HCT116 (cell line): ENCODE data around the gene ATF7. TPM values are rescaled to one million over a fixed set of nuclear protein-coding genes. Genes with fewer than 3 reads are reported as not detected.

ENCODE experiments used
- ATAC-seq: fragments of 200-7000 bp; cut with Tn5 transposase; 2 replicates; pipeline ENCODE4 v1.9.1; 2020; ENCODE audit warnings: mild to moderate bottlenecking, moderate library complexity
- BruUV-seq: library from RNA; stranded (reverse); fragments of 400-500 nt; replicated peaks from 2 replicates; lab custom pipeline; 2021; lab: Mats Ljungman, UMichigan
- CTCF ChIA-PET: fragments of 300-600 bp; sonication (Branson Sonifier 250); formaldehyde crosslinking; loops from one replicate; lab custom pipeline; 2021; ENCODE audit warnings: antibody characterized with exemption; lab: Charles Lee
- POLR2A ChIA-PET: fragments of 300-600, 350-600 bp; sonication (Branson Sonifier 250); formaldehyde crosslinking; loops from one replicate; lab custom pipeline; 2021; ENCODE audit warnings: antibody characterized with exemption; lab: Charles Lee
- RAD21 ChIA-PET, 2 experiments: fragments of 300-600 bp; sonication (Branson Sonifier 250); formaldehyde crosslinking; loops; one replicate each; lab custom pipeline; 2023; ENCODE audit warnings: low total read pairs in 2 of 2; ENCODE audit not compliant: uncharacterized antibody in 2 of 2, unreplicated experiment in 2 of 2, low non-redundant PET in 1 of 2; lab: Charles Lee
- DNase-seq: peaks from one replicate; pipeline ENCODE4 v3.0.0-alpha.2; 2010; ENCODE audit warnings: low read depth, low spot score
- H2AFZ ChIP-seq: fragments of 200-600 bp; shearing (Covaris generic), sonication (generic); 2 replicates; pipeline ENCODE4 v1.6.1; 2017; ENCODE audit warnings: low read depth, mixed run types, mixed read lengths, antibody characterized with exemption, low read length; ENCODE audit not compliant: poor library complexity, severe bottlenecking
- H3K27ac ChIP-seq: 2 replicates; pipeline ENCODE4 v1.5.1; 2012; ENCODE audit warnings: low read depth, low read length
- H3K27me3 ChIP-seq: fragments of 200-600 bp; sonication (generic); 2 replicates; pipeline ENCODE4 v1.6.1; 2016; ENCODE audit warnings: mixed run types, low read length, mixed read lengths; ENCODE audit not compliant: insufficient read depth
- H3K36me3 ChIP-seq, 2 experiments: fragments of 200-500 bp in 1 of 2; fragments of 200-600 bp in 1 of 2; sonication (Bioruptor generic) in 1 of 2; sonication (generic) in 1 of 2; 2 replicates each; pipeline versions ENCODE4 v1.5.1 to v1.6.1; 2014 to 2016; ENCODE audit warnings: low read length in 2 of 2, inconsistent platforms in 1 of 2, mixed read lengths in 1 of 2, mixed run types in 1 of 2; ENCODE audit not compliant: insufficient read depth in 2 of 2, control insufficient read depth in 1 of 2
- H3K4me1 ChIP-seq, 2 experiments: fragments of 200-600 bp in 1 of 2; sonication (generic) in 1 of 2; 2 replicates each; pipeline versions ENCODE4 v1.5.1 to v1.6.1; 2012 to 2017; ENCODE audit warnings: low read length in 2 of 2, inconsistent platforms in 1 of 2, mild to moderate bottlenecking in 1 of 2, mixed read lengths in 1 of 2, mixed run types in 1 of 2, moderate library complexity in 1 of 2; ENCODE audit not compliant: insufficient read depth in 2 of 2, control insufficient read depth in 1 of 2
- H3K4me2 ChIP-seq: fragments of 200-600 bp; sonication (generic); 2 replicates; pipeline ENCODE4 v1.6.1; 2017; ENCODE audit warnings: mixed run types, low read length, mixed read lengths
- H3K4me3 ChIP-seq, 2 experiments: fragments of 200-600 bp in 1 of 2; sonication (generic) in 1 of 2; replicated peaks in 1 of 2; 2 replicates each; pipeline ENCODE4 v1.5.1; 2011 to 2016; ENCODE audit warnings: low read length in 2 of 2, control low read depth in 1 of 2, low read depth in 1 of 2, mild to moderate bottlenecking in 1 of 2, mixed read lengths in 1 of 2, mixed run types in 1 of 2
- H3K79me2 ChIP-seq: fragments of 200-600 bp; sonication (generic); 2 replicates; pipeline ENCODE4 v1.6.1; 2017; ENCODE audit warnings: mild to moderate bottlenecking, mixed run types, low read length, moderate library complexity, mixed read lengths; ENCODE audit not compliant: insufficient read depth
- H3K9ac ChIP-seq: fragments of 200-600 bp; sonication (generic); 2 replicates; pipeline ENCODE4 v1.6.1; 2016; ENCODE audit warnings: low read length, mixed read lengths
- H3K9me2 ChIP-seq: fragments of 200-600 bp; sonication (generic), shearing (Covaris generic); 2 replicates; pipeline ENCODE4 v1.6.1; 2017; ENCODE audit warnings: mixed run types, mild to moderate bottlenecking, moderate library complexity; ENCODE audit not compliant: insufficient read depth
- H3K9me3 ChIP-seq, 2 experiments: fragments of 200-500 bp in 1 of 2; fragments of 200-600 bp in 1 of 2; sonication (Bioruptor generic) in 1 of 2; sonication (generic) in 1 of 2; 2 replicates each; pipeline ENCODE4 v1.6.1; 2014 to 2017; ENCODE audit warnings: low read length in 2 of 2, mixed read lengths in 2 of 2, inconsistent platforms in 1 of 2, low read depth in 1 of 2, mild to moderate bottlenecking in 1 of 2, mixed run types in 1 of 2, moderate library complexity in 1 of 2; ENCODE audit not compliant: control insufficient read depth in 1 of 2, insufficient read depth in 1 of 2
- H4K20me1 ChIP-seq: fragments of 200-600 bp; sonication (generic), shearing (Covaris generic); 2 replicates; pipeline ENCODE4 v1.6.1; 2017; ENCODE audit warnings: mixed run types, mild to moderate bottlenecking, moderate library complexity; ENCODE audit not compliant: insufficient read depth
- CBX3 ChIP-seq: IDR thresholded peaks from 2 replicates; pipeline ENCODE4 v1.6.1; 2012; ENCODE audit warnings: low read depth
- CEBPB ChIP-seq: IDR thresholded peaks from 2 replicates; pipeline ENCODE4 v1.6.1; 2012; ENCODE audit warnings: low read depth
- CTCF ChIP-seq, 3 experiments: fragments of 200-600 bp in 1 of 3; sonication (generic) in 1 of 3; IDR thresholded peaks in 2 of 3; conservative IDR thresholded peaks in 1 of 3; 2 replicates each; pipeline ENCODE4 v1.5.1; 2012 to 2017; ENCODE audit warnings: low read depth in 2 of 3, low read length in 2 of 3, antibody characterized with exemption in 1 of 3, borderline replicate concordance in 1 of 3, control low read depth in 1 of 3, mild to moderate bottlenecking in 1 of 3, mixed read lengths in 1 of 3, mixed run types in 1 of 3, moderate library complexity in 1 of 3; ENCODE audit not compliant: insufficient read depth in 1 of 3
- ELF1 ChIP-seq: IDR thresholded peaks from 2 replicates; pipeline ENCODE4 v1.6.1; 2012; ENCODE audit warnings: low read depth, borderline replicate concordance
- EZH2 ChIP-seq: fragments of 200-600 bp; sonication (generic); IDR thresholded peaks from 2 replicates; pipeline ENCODE4 v1.6.1; 2017; ENCODE audit warnings: antibody characterized with exemption, mixed run types
- FOSL1 ChIP-seq: IDR thresholded peaks from 2 replicates; pipeline ENCODE4 v1.6.1; 2012; ENCODE audit warnings: low read depth
- JUND ChIP-seq: IDR thresholded peaks from 2 replicates; pipeline ENCODE4 v1.6.1; 2012
- POLR2A ChIP-seq: IDR thresholded peaks from 2 replicates; pipeline ENCODE4 v1.7.0; 2011; ENCODE audit warnings: borderline replicate concordance; ENCODE audit not compliant: insufficient read depth, insufficient read length; ENCODE audit errors: extremely low read depth
- POLR2AphosphoS5 ChIP-seq: IDR thresholded peaks from 2 replicates; pipeline ENCODE4 v1.6.1; 2011; ENCODE audit warnings: mild to moderate bottlenecking, low read depth, low read length, moderate library complexity
- RAD21 ChIP-seq: IDR thresholded peaks from 2 replicates; pipeline ENCODE4 v1.6.1; 2012; ENCODE audit warnings: low read depth, mild to moderate bottlenecking
- REST ChIP-seq: IDR thresholded peaks from 2 replicates; pipeline ENCODE4 v1.6.1; 2012; ENCODE audit warnings: low read depth
- SIN3A ChIP-seq: IDR thresholded peaks from 2 replicates; pipeline ENCODE4 v1.6.1; 2012; ENCODE audit warnings: low read depth
- SP1 ChIP-seq: IDR thresholded peaks from 2 replicates; pipeline ENCODE4 v1.6.1; 2012; ENCODE audit warnings: low read depth
- TCF7L2 ChIP-seq: IDR thresholded peaks from 2 replicates; pipeline ENCODE4 v1.7.0; 2011; ENCODE audit warnings: borderline replicate concordance, inconsistent platforms; ENCODE audit not compliant: insufficient read depth, insufficient read length; ENCODE audit errors: extremely low read depth
- ZFX ChIP-seq: fragments of 450-650 bp; IDR thresholded peaks from 2 replicates; pipeline ENCODE4 v1.6.1; 2017
- ZNF274 ChIP-seq: fragments of 200-500 bp; sonication (Bioruptor generic); IDR thresholded peaks from 2 replicates; pipeline ENCODE4 v1.6.1; 2014; ENCODE audit warnings: mild to moderate bottlenecking, low read depth, low read length, inconsistent platforms
- intact Hi-C: fragments of 100-400 bp; cut with micrococcal nuclease; formaldehyde crosslinking; loops from 2 replicates; pipeline ENCODE4 v1.10.0; 2022
- total RNA-seq: library from RNA; stranded (reverse); gene quantifications from one replicate; pipeline ENCODE4 v1.2.1, GENCODE V29; 2021; ENCODE audit not compliant: unreplicated experiment

ATF7 gene
- total RNA-seq, 1 experiment from 2014 or later = 24.0 TPM

GRCh38 chr12:53518381-53518780 is 107.8 kb downstream of the ATF7 start:
- Histone ChIP-seq H3K9me2 (no peaks in the 10 kb centered on the region), H3K4me2 (no peak overlapping the region), H3K27me3 (no peaks in the 10 kb centered on the region), H3K9ac (no peak overlapping the region), H4K20me1 (no peaks in the 10 kb centered on the region), H2AFZ (no peak overlapping the region), H3K27ac (no peak overlapping the region), H3K4me3 (no peak overlapping the region), H3K4me1 (no peaks in the 10 kb centered on the region), H3K36me3 (peaks cover 13 to 30% of the 10 kb centered on the region in 2 experiments), H3K79me2 (no peaks in the 10 kb centered on the region), H3K9me3 (no peaks in the 10 kb centered on the region)
- no peak for TF ChIP-seq JUND
- TF ChIP-seq FOSL1 = no peak
- no peak for TF ChIP-seq POLR2A
- no peak for TF ChIP-seq SIN3A
- TF ChIP-seq CTCF (IDR thresholded peaks at IDR 0.05 in 2 of 3, conservative IDR thresholded peaks at IDR 0.05 in 1 of 3; ENCODE audit: borderline replicate concordance in 1 of 3, insufficient read depth in 1 of 3, low read depth in 2 of 3, low read length in 2 of 3) = no peak
- no TSS peak for BruUV-seq
- no peak for ATAC-seq
- CTCF ChIA-PET = interaction anchor here (2.5 kb wide), 1 partner anchor 9 kb away, joined by 14 read pairs; no protein-coding TSS in a partner anchor
- DNase-seq = no peak
- RAD21 ChIA-PET = no interaction called here
- intact Hi-C loops = no loop called here
- POLR2A ChIA-PET = interaction anchor here (0.8 kb wide), 1 partner anchor 17 kb away, joined by 3 read pairs; the partner anchor contains the start of gene TARBP2

GRCh38 chr12:53516758-53517455 is 109.3 kb downstream of the ATF7 start:
- Histone ChIP-seq H3K27me3 (no peaks in the 10 kb centered on the region), H3K4me3 (no peak overlapping the region), H3K9ac (no peak overlapping the region), H2AFZ (no peak overlapping the region), H3K79me2 (no peaks in the 10 kb centered on the region), H3K27ac (no peak overlapping the region), H3K4me1 (no peaks in the 10 kb centered on the region), H3K4me2 (no peak overlapping the region), H3K9me2 (no peaks in the 10 kb centered on the region), H4K20me1 (no peaks in the 10 kb centered on the region), H3K36me3 (peaks cover 16 to 20% of the 10 kb centered on the region in 2 experiments; a peak in 3 of 4 replicates), H3K9me3 (no peaks in the 10 kb centered on the region)
- no TSS peak for BruUV-seq
- CTCF ChIA-PET = no interaction called here
- POLR2A ChIA-PET = no interaction called here
- no peak for ATAC-seq
- intact Hi-C loops = no loop called here
- DNase-seq = no peak
- RAD21 ChIA-PET = no interaction called here
- no peak for TF ChIP-seq ZNF274
- no peak for TF ChIP-seq SP1
- no peak for TF ChIP-seq RAD21
- no peak for TF ChIP-seq ZFX
- TF ChIP-seq ELF1 = no peak
- no peak for TF ChIP-seq CEBPB
- no peak for TF ChIP-seq REST
- no peak for TF ChIP-seq JUND
- TF ChIP-seq TCF7L2 = no peak
- TF ChIP-seq CBX3 = no peak
- TF ChIP-seq SIN3A = no peak
- no peak for TF ChIP-seq FOSL1
- no peak for TF ChIP-seq POLR2AphosphoS5
- TF ChIP-seq EZH2 = no peak
